WTC11 (cell line): ENCODE data around the gene CAPN2. TPM values are rescaled to one million over a fixed set of nuclear protein-coding genes. Genes with fewer than 3 reads are reported as not detected.

Experiments
- ATAC-seq: fragments of 200-7000 bp; cut with Tn5 transposase; 2 replicates; pipeline ENCODE4 v1.10.0; 2021; ENCODE audit warnings: mild to moderate bottlenecking, moderate library complexity
- CTCF ChIA-PET: fragments of 300-600 bp; sonication (Branson Sonifier 250); formaldehyde crosslinking; loops from one replicate; lab custom pipeline; 2021; ENCODE audit warnings: antibody characterized with exemption; lab: Charles Lee
- POLR2A ChIA-PET: fragments of 350-600 bp; sonication (Branson Sonifier 250); formaldehyde crosslinking; loops from one replicate; lab custom pipeline; 2021; ENCODE audit warnings: antibody characterized with exemption; lab: Charles Lee
- DNase-seq: peaks from one replicate; pipeline ENCODE4 v3.0.0; 2021; ENCODE audit warnings: low spot score
- H3K27ac Mint-ChIP-seq: 2 replicates; pipeline ENCODE4 v1.8.0; 2021; ENCODE audit warnings: mixed read lengths
- H3K27me3 Mint-ChIP-seq: 2 replicates; pipeline ENCODE4 v1.8.0; 2021; ENCODE audit warnings: low read depth, mild to moderate bottlenecking, moderate library complexity, mixed read lengths
- H3K36me3 Mint-ChIP-seq: 2 replicates; pipeline ENCODE4 v1.8.0; 2021; ENCODE audit warnings: mixed read lengths
- H3K4me1 Mint-ChIP-seq: 2 replicates; pipeline ENCODE4 v1.8.0; 2022; ENCODE audit warnings: mixed read lengths
- H3K4me3 Mint-ChIP-seq: 2 replicates; pipeline ENCODE4 v1.8.0; 2021; ENCODE audit warnings: mild to moderate bottlenecking, moderate library complexity, mixed read lengths
- H3K9me3 Mint-ChIP-seq: 2 replicates; pipeline ENCODE4 v1.8.0; 2021; ENCODE audit warnings: mixed read lengths
- CBFB ChIP-seq: sonication (generic); formaldehyde crosslinking; IDR thresholded peaks from 2 replicates; pipeline ENCODE4 v1.8.1; 2022; ENCODE audit warnings: mild to moderate bottlenecking, low read depth, missing genetic modification reagents
- E2F1 ChIP-seq: sonication (generic); formaldehyde crosslinking; IDR thresholded peaks from 2 replicates; pipeline ENCODE4 v1.8.0; 2022; ENCODE audit warnings: mild to moderate bottlenecking, missing genetic modification reagents
- E2F4 ChIP-seq: sonication (generic); formaldehyde crosslinking; IDR thresholded peaks from 2 replicates; pipeline ENCODE4 v1.8.1; 2022; ENCODE audit warnings: low read depth, mild to moderate bottlenecking, moderate library complexity, missing genetic modification reagents, borderline replicate concordance
- EMX1 ChIP-seq: fragments of 250-450 bp; sonication (Bioruptor Pico); IDR thresholded peaks from 2 replicates; pipeline ENCODE4 v1.8.0; 2021; ENCODE audit warnings: mild to moderate bottlenecking
- HMGA2 ChIP-seq: fragments of 250-450 bp; sonication (Bioruptor Pico); IDR thresholded peaks from 2 replicates; pipeline ENCODE4 v1.4.0; 2021; ENCODE audit warnings: mild to moderate bottlenecking, moderate library complexity
- IRF2 ChIP-seq: sonication (generic); formaldehyde crosslinking; IDR thresholded peaks from 2 replicates; pipeline ENCODE4 v1.8.0; 2022; ENCODE audit warnings: low read depth, missing genetic modification reagents, borderline replicate concordance
- NFYB ChIP-seq: sonication (generic); formaldehyde crosslinking; conservative IDR thresholded peaks from 2 replicates; pipeline ENCODE4 v1.8.0; 2022; ENCODE audit warnings: low read depth, missing genetic modification reagents
- OVOL2 ChIP-seq: fragments of 250-450 bp; sonication (Bioruptor Pico); IDR thresholded peaks from 2 replicates; pipeline ENCODE4 v1.9.0; 2021; ENCODE audit warnings: mild to moderate bottlenecking, borderline replicate concordance
- PREB ChIP-seq: sonication (generic); formaldehyde crosslinking; IDR thresholded peaks from 2 replicates; pipeline ENCODE4 v1.8.1; 2022; ENCODE audit warnings: mild to moderate bottlenecking, missing genetic modification reagents, moderate library complexity, borderline replicate concordance
- RELA ChIP-seq: sonication (generic); formaldehyde crosslinking; IDR thresholded peaks from 2 replicates; pipeline ENCODE4 v1.8.1; 2022; ENCODE audit warnings: missing genetic modification reagents, mild to moderate bottlenecking, borderline replicate concordance
- RORB ChIP-seq: fragments of 250-450 bp; sonication (Bioruptor Pico); IDR thresholded peaks from 2 replicates; pipeline ENCODE4 v1.9.0; 2021; ENCODE audit warnings: mild to moderate bottlenecking
- TCF7 ChIP-seq: sonication (generic); formaldehyde crosslinking; IDR thresholded peaks from 2 replicates; pipeline ENCODE4 v1.8.0; 2022; ENCODE audit warnings: mild to moderate bottlenecking, low read depth, missing genetic modification reagents, moderate library complexity
- USF1 ChIP-seq: sonication (generic); formaldehyde crosslinking; IDR thresholded peaks from 2 replicates; pipeline ENCODE4 v1.8.0; 2022; ENCODE audit warnings: mild to moderate bottlenecking, missing genetic modification reagents
- USF2 ChIP-seq: sonication (generic); formaldehyde crosslinking; IDR thresholded peaks from 2 replicates; pipeline ENCODE4 v1.8.1; 2023; ENCODE audit warnings: mild to moderate bottlenecking, missing genetic modification reagents, moderate library complexity
- ZBTB21 ChIP-seq: sonication (generic); formaldehyde crosslinking; IDR thresholded peaks from 2 replicates; pipeline ENCODE4 v1.8.1; 2023; ENCODE audit warnings: mild to moderate bottlenecking, missing genetic modification reagents, borderline replicate concordance
- ZNF317 ChIP-seq: sonication (generic); formaldehyde crosslinking; IDR thresholded peaks from 2 replicates; pipeline ENCODE4 v1.8.1; 2023; ENCODE audit warnings: low read depth, mild to moderate bottlenecking, moderate library complexity, missing genetic modification reagents, borderline replicate concordance
- ZNF671 ChIP-seq: fragments of 250-450 bp; sonication (Bioruptor Pico); IDR thresholded peaks from 2 replicates; pipeline ENCODE4 v1.8.0; 2021; ENCODE audit warnings: mild to moderate bottlenecking
- total RNA-seq: library from RNA; stranded (reverse); gene quantifications from 3 replicates; pipeline ENCODE4 v1.2.3, GENCODE V29; 2021
- TF ChIP-seq, protein P1 (sequence below): sonication (generic); formaldehyde crosslinking; IDR thresholded peaks from 2 replicates; pipeline ENCODE4 v1.8.1; 2022; ENCODE audit warnings: low read depth, missing genetic modification reagents, borderline replicate concordance
- TF ChIP-seq, protein P2 (sequence below): sonication (generic); formaldehyde crosslinking; IDR thresholded peaks from 2 replicates; pipeline ENCODE4 v1.8.0; 2023; ENCODE audit warnings: missing genetic modification reagents
- TF ChIP-seq, protein P3 (sequence below): sonication (generic); formaldehyde crosslinking; IDR thresholded peaks from 2 replicates; pipeline ENCODE4 v1.8.1; 2023; ENCODE audit warnings: mild to moderate bottlenecking, missing genetic modification reagents

The CAPN2 gene
- total RNA-seq, 1 experiment from 2014 or later, result 21.3 TPM

GRCh38 chr1:223819730-223820514 lies 107.6 kb downstream of the CAPN2 start:
- DNase-seq, result no peak
- H3K4me1 Mint-ChIP-seq, result peaks cover 36% of the 10 kb centered on the region
- CTCF ChIA-PET, result interaction anchor here (1.6 kb wide), 1 partner anchor 9 kb away, joined by 4 read pairs; no protein-coding TSS in a partner anchor
- H3K27me3 Mint-ChIP-seq, result no peaks in the 10 kb centered on the region
- TF ChIP-seq RORB (CRISPR knock-in tag) (no peak), E2F1 (no peak), TCF7 (CRISPR knock-in tag) (no peak), EMX1 (no peak), ZNF671 (CRISPR knock-in tag) (no peak), OVOL2 (CRISPR knock-in tag) (no peak), E2F4 (no peak), RELA (CRISPR knock-in tag) (no peak), CBFB (CRISPR knock-in tag) (no peak), USF1 (CRISPR knock-in tag) (no peak), USF2 (CRISPR knock-in tag) (no peak)
- TF ChIP-seq, protein P1, sequence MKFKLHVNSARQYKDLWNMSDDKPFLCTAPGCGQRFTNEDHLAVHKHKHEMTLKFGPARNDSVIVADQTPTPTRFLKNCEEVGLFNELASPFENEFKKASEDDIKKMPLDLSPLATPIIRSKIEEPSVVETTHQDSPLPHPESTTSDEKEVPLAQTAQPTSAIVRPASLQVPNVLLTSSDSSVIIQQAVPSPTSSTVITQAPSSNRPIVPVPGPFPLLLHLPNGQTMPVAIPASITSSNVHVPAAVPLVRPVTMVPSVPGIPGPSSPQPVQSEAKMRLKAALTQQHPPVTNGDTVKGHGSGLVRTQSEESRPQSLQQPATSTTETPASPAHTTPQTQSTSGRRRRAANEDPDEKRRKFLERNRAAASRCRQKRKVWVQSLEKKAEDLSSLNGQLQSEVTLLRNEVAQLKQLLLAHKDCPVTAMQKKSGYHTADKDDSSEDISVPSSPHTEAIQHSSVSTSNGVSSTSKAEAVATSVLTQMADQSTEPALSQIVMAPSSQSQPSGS (CRISPR knock-in tag), result no peak
- TF ChIP-seq, protein P2, sequence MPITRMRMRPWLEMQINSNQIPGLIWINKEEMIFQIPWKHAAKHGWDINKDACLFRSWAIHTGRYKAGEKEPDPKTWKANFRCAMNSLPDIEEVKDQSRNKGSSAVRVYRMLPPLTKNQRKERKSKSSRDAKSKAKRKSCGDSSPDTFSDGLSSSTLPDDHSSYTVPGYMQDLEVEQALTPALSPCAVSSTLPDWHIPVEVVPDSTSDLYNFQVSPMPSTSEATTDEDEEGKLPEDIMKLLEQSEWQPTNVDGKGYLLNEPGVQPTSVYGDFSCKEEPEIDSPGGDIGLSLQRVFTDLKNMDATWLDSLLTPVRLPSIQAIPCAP, result no peak
- no peaks in the 10 kb centered on the region for H3K9me3 Mint-ChIP-seq
- POLR2A ChIA-PET, result interaction anchor here (0.6 kb wide), 1 partner anchor 9 kb away, joined by 3 read pairs; no protein-coding TSS in a partner anchor
- H3K27ac Mint-ChIP-seq, result peak overlapping the region; percentile 30; the same call in 1 of the 2 replicates
- H3K4me3 Mint-ChIP-seq, result no peak overlapping the region
- peaks cover 22% of the 10 kb centered on the region for H3K36me3 Mint-ChIP-seq
- ATAC-seq, result no peak

DNA sequence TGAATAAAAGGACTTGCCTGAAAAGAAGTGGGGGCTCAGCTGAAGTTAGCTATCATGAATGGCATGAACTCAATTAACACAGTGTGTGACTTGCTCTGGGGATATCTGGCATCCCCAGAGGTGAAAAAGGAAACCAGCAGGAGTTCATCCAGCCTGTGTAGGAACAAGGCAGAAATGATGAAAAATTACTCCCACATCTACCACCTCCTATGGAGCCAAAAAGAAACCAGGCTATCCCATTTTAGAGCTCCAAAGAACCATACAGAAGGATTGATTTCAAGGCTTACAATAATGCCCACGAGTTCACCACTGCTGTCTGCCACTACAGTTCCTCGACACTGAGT lies 108.1 kb downstream of the CAPN2 start:
- no peak for ATAC-seq

GRCh38 chr1:223820971-223821370 lies 108.6 kb downstream of the CAPN2 start:
- Mint-ChIP-seq H3K27ac (peak overlapping the region; percentile 73), H3K4me1 (peaks cover 46% of the 10 kb centered on the region), H3K4me3 (no peak overlapping the region), H3K36me3 (peaks cover 22% of the 10 kb centered on the region), H3K9me3 (no peaks in the 10 kb centered on the region), H3K27me3 (no peaks in the 10 kb centered on the region)
- CTCF ChIA-PET, result interaction anchor here (1.6 kb wide), 1 partner anchor 8 kb away, joined by 4 read pairs; no protein-coding TSS in a partner anchor
- POLR2A ChIA-PET, result interaction anchor here (0.6 kb wide), 1 partner anchor 8 kb away, joined by 3 read pairs; no protein-coding TSS in a partner anchor
- ATAC-seq (no peak), DNase-seq (no peak)
- no peak for TF ChIP-seq HMGA2
- TF ChIP-seq, protein P3, sequence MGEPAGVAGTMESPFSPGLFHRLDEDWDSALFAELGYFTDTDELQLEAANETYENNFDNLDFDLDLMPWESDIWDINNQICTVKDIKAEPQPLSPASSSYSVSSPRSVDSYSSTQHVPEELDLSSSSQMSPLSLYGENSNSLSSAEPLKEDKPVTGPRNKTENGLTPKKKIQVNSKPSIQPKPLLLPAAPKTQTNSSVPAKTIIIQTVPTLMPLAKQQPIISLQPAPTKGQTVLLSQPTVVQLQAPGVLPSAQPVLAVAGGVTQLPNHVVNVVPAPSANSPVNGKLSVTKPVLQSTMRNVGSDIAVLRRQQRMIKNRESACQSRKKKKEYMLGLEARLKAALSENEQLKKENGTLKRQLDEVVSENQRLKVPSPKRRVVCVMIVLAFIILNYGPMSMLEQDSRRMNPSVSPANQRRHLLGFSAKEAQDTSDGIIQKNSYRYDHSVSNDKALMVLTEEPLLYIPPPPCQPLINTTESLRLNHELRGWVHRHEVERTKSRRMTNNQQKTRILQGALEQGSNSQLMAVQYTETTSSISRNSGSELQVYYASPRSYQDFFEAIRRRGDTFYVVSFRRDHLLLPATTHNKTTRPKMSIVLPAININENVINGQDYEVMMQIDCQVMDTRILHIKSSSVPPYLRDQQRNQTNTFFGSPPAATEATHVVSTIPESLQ (CRISPR knock-in tag), result no peak
- no peak for TF ChIP-seq IRF2 (CRISPR knock-in tag)
- TF ChIP-seq ZBTB21 (CRISPR knock-in tag), result no peak
- TF ChIP-seq PREB (CRISPR knock-in tag), result no peak
- TF ChIP-seq ZNF317, result no peak

More for the DNA sequence above, 108.1 kb downstream of the CAPN2 start:
- no peak for TF ChIP-seq NFYB (CRISPR knock-in tag)
- Mint-ChIP-seq H3K9me3 (no peaks in the 10 kb centered on the region), H3K36me3 (peaks cover 22% of the 10 kb centered on the region), H3K4me3 (no peak overlapping the region), H3K27me3 (no peaks in the 10 kb centered on the region), H3K4me1 (peaks cover 41% of the 10 kb centered on the region), H3K27ac (0 out of 2 replicates have a peak overlapping the region, but pooled peaks have one; percentile 73)
- POLR2A ChIA-PET, result interaction anchor here (0.6 kb wide), 1 partner anchor 9 kb away, joined by 3 read pairs; no protein-coding TSS in a partner anchor
- no peak for DNase-seq
- CTCF ChIA-PET, result interaction anchor here (1.6 kb wide), 1 partner anchor 9 kb away, joined by 4 read pairs; no protein-coding TSS in a partner anchor
